ENCODE measurements around the gene ZNF417. TPM values are rescaled to one million over a fixed set of nuclear protein-coding genes. Genes with fewer than 3 reads are reported as not detected.
A peak's percentile ranks its signal among the peaks of the same experiment; 100 is the strongest.

The ZNF417 gene
- total RNA-seq, 1 experiment from 2014 or later, result 22.2 TPM

DNA sequence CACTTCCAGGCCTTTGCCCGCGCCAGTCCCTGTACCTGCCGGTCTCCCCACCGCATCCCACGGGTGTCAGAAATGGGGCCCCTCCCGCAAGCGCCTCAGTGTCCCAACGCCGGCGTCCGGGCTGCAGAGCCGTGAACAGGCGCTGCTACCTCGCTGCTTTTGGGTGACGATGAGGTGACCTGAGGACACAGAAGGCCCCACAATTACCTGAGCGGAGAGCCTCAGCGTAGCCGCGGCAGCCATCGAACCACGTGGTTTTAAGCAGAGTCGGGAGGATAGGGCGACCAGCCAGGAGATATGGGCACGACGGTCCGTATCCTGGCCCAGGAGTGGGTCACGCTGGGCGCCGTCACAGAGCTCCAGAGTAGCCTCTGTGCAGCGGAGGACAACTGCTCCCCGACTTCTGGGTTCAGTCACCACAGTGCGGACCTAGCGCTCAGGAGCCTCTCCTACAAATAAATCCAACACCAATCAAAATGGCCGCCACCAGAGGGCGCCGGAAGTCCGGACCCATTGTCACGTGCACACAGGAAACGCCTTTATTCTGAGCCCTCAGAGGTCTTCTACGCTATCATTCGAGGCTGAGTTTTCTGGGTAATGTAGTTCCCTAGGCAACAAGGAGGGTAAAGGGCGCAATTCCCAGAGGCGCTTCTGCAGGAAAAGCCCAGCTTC lies 27.7 kb downstream of the ZNF417 start, which contains the start of gene ZNF814:
TSS of gene ZNF814 (minus strand) at position 478 of the 672 bp plus-strand sequence. CDS start at position 243, 235 bp downstream.
- peaks cover 10% of the 10 kb centered on the region for H3K23me2 ChIP-seq (ENCODE audit: insufficient read length, low read depth, low read length, poor library complexity, severe bottlenecking)
- peak within 1 kb of the TSS; percentile 99 for H3K9ac ChIP-seq (ENCODE audit: extremely low read depth, insufficient read length, low read length)
- H3K23ac ChIP-seq (ENCODE audit: insufficient read length, low read depth, low read length), result no peak within 1 kb of the TSS
- no peak within 1 kb of the TSS for H4K91ac ChIP-seq (ENCODE audit: insufficient read length, low read depth, low read length)
- H3K4me1 ChIP-seq (ENCODE audit: insufficient read depth, low read length), result 0 out of 2 replicates have a peak, but pooled peaks cover 3% of the 10 kb centered on the region
- TF ChIP-seq, protein P1, sequence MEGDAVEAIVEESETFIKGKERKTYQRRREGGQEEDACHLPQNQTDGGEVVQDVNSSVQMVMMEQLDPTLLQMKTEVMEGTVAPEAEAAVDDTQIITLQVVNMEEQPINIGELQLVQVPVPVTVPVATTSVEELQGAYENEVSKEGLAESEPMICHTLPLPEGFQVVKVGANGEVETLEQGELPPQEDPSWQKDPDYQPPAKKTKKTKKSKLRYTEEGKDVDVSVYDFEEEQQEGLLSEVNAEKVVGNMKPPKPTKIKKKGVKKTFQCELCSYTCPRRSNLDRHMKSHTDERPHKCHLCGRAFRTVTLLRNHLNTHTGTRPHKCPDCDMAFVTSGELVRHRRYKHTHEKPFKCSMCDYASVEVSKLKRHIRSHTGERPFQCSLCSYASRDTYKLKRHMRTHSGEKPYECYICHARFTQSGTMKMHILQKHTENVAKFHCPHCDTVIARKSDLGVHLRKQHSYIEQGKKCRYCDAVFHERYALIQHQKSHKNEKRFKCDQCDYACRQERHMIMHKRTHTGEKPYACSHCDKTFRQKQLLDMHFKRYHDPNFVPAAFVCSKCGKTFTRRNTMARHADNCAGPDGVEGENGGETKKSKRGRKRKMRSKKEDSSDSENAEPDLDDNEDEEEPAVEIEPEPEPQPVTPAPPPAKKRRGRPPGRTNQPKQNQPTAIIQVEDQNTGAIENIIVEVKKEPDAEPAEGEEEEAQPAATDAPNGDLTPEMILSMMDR (conservative IDR thresholded peaks at IDR 0.05), result peak; percentile 55
- no peaks in the 10 kb centered on the region for H3K27me3 Mint-ChIP-seq (ENCODE audit: low read depth)
- no peak within 1 kb of the TSS for H2BK15ac ChIP-seq (ENCODE audit: low read depth, low read length)
- H3K56ac ChIP-seq (ENCODE audit: insufficient read length, low read depth, low read length), result peak within 1 kb of the TSS; percentile 39
- H4K8ac ChIP-seq (replicated peaks; ENCODE audit: insufficient read length, low read depth, low read length), result no peak within 1 kb of the TSS
- H3K27ac ChIP-seq (ENCODE audit: insufficient read length, low read depth, low read length), result peak within 1 kb of the TSS; percentile 68
- H2BK120ac ChIP-seq (ENCODE audit: low read depth, low read length, poor library complexity, severe bottlenecking), result peak within 1 kb of the TSS; percentile 86
- H3K36me3 Mint-ChIP-seq (ENCODE audit: insufficient read depth in 1 of 3, low read depth in 3 of 3), result peaks cover 31 to 43% (median 36%) of the 10 kb centered on the region in 3 experiments
- no peak within 1 kb of the TSS for H2BK12ac ChIP-seq (ENCODE audit: insufficient read length, low read depth, low read length)
- H2BK20ac ChIP-seq (ENCODE audit: low read depth, low read length, poor library complexity, severe bottlenecking), result no peak within 1 kb of the TSS
- DNase-seq, result peak; percentile 94
- H3K27me3 ChIP-seq (ENCODE audit: insufficient read depth, low read length), result no peaks in the 10 kb centered on the region
- H3K18ac ChIP-seq (ENCODE audit: insufficient read length, low read depth, low read length), result peak within 1 kb of the TSS; percentile 98
- peak within 1 kb of the TSS; percentile 25 for H2AK5ac ChIP-seq (ENCODE audit: insufficient read length, low read length)
- H2AFZ ChIP-seq (ENCODE audit: low read length), result no peak within 1 kb of the TSS
- peak within 1 kb of the TSS; percentile 81 to 97 (median 96) for H3K27ac Mint-ChIP-seq
- peaks cover 36% of the 10 kb centered on the region for H3K79me2 ChIP-seq (ENCODE audit: insufficient read depth, low read length)
- no peaks in the 10 kb centered on the region for H3K79me1 ChIP-seq (ENCODE audit: insufficient read depth, low read depth, low read length, poor library complexity, severe bottlenecking)
- no peaks in the 10 kb centered on the region for H3K9me3 ChIP-seq (ENCODE audit: control insufficient read depth, low read depth, low read length)
- peaks cover 39 to 41% of the 10 kb centered on the region in 2 experiments for H3K4me1 Mint-ChIP-seq
- peak within 1 kb of the TSS; percentile 98 for H3K14ac ChIP-seq (ENCODE audit: insufficient read depth, low read length)
- H4K5ac ChIP-seq (ENCODE audit: insufficient read length, low read depth, low read length), result peak within 1 kb of the TSS; percentile 77
- H2BK5ac ChIP-seq (ENCODE audit: insufficient read length, low read length), result peak within 1 kb of the TSS; percentile 7
- peak within 1 kb of the TSS; percentile 93 to 95 for H3K4me3 Mint-ChIP-seq
- peaks cover 0 to 12% of the 10 kb centered on the region in 2 experiments; a peak in 3 of 5 replicates for H3K9me3 Mint-ChIP-seq
- no peaks in the 10 kb centered on the region for H4K20me1 ChIP-seq (ENCODE audit: control insufficient read depth, insufficient read depth, insufficient read length)
- peak within 1 kb of the TSS; percentile 44 for H3K4ac ChIP-seq (ENCODE audit: low read depth, low read length)
- no CpG with 5 or more reads among the region's 43 CpGs for WGBS (ENCODE audit: extremely low coverage, insufficient read length, low lambda C conversion rate)
- H3T11ph ChIP-seq (ENCODE audit: low read length), result no peak within 1 kb of the TSS
- H3K4me2 ChIP-seq (ENCODE audit: insufficient read depth, insufficient read length, low read length), result peak within 1 kb of the TSS; percentile 100

Data from H9 (cell line).